Keratinocyte (primary cell): ENCODE results near the gene EVC. TPM values are rescaled to one million over a fixed set of nuclear protein-coding genes. Genes with fewer than 3 reads are reported as not detected.

ENCODE experiments used
- DNase-seq: peaks from one replicate; pipeline ENCODE4 v3.0.0-alpha.2; 2011; ENCODE audit warnings: low read depth, missing footprints, low spot score
- FAIRE-seq: peaks from 2 replicates; lab custom pipeline; 2011; peaks lifted over from hg19 to GRCh38; lab: Jason Lieb, UNC
- H2AFZ ChIP-seq: 2 replicates; pipeline ENCODE4 v1.6.0; 2012; ENCODE audit warnings: low read length, control low read depth, inconsistent platforms; ENCODE audit not compliant: control insufficient read depth
- H3K27ac ChIP-seq: 2 replicates; pipeline ENCODE4 v1.5.1; 2011; ENCODE audit warnings: low read length; ENCODE audit not compliant: control insufficient read depth, insufficient read depth
- H3K27me3 ChIP-seq: 3 replicates; pipeline ENCODE4 v1.6.0; 2011; ENCODE audit warnings: low read length; ENCODE audit not compliant: control insufficient read depth, insufficient read depth; ENCODE audit errors: extremely low read depth
- H3K36me3 ChIP-seq, 2 experiments: 2 replicates in 1 of 2; 3 replicates in 1 of 2; pipeline ENCODE4 v1.5.1; 2011; ENCODE audit warnings: low read length in 2 of 2, mild to moderate bottlenecking in 1 of 2; ENCODE audit not compliant: control insufficient read depth in 2 of 2, insufficient read depth in 2 of 2; ENCODE audit errors: extremely low read depth in 1 of 2
- H3K4me1 ChIP-seq: 3 replicates; pipeline ENCODE4 v1.5.1; 2011; ENCODE audit warnings: low read length; ENCODE audit not compliant: control insufficient read depth, insufficient read depth; ENCODE audit errors: extremely low read depth
- H3K4me2 ChIP-seq: 3 replicates; pipeline ENCODE4 v1.6.0; 2011; ENCODE audit warnings: low read depth, low read length; ENCODE audit not compliant: control insufficient read depth, insufficient read depth; ENCODE audit errors: extremely low read depth
- H3K4me3 ChIP-seq, 3 experiments: fragments of 200-600 bp in 1 of 3; sonication (generic) in 1 of 3; 2 replicates in 2 of 3; 3 replicates in 1 of 3; pipeline ENCODE4 v1.5.1; 2011 to 2016; ENCODE audit warnings: low read length in 3 of 3, mild to moderate bottlenecking in 3 of 3, control low read depth in 2 of 3, inconsistent platforms in 1 of 3, low read depth in 1 of 3, mixed read lengths in 1 of 3, mixed run types in 1 of 3, moderate library complexity in 1 of 3; ENCODE audit not compliant: control insufficient read depth in 2 of 3, insufficient read depth in 2 of 3; ENCODE audit errors: extremely low read depth in 1 of 3
- H3K79me2 ChIP-seq: 2 replicates; pipeline ENCODE4 v1.6.0; 2012; ENCODE audit warnings: low read length; ENCODE audit not compliant: control insufficient read depth, insufficient read depth
- H3K9ac ChIP-seq: 3 replicates; pipeline ENCODE4 v1.6.0; 2011; ENCODE audit warnings: low read length; ENCODE audit not compliant: control insufficient read depth, insufficient read depth; ENCODE audit errors: extremely low read depth
- H3K9me1 ChIP-seq: 3 replicates; pipeline ENCODE4 v1.6.0; 2011; ENCODE audit warnings: low read length; ENCODE audit not compliant: control insufficient read depth, insufficient read depth; ENCODE audit errors: extremely low read depth
- H3K9me3 ChIP-seq: 2 replicates; pipeline ENCODE4 v1.5.1; 2012; ENCODE audit warnings: low read depth, low read length; ENCODE audit not compliant: control insufficient read depth
- H4K20me1 ChIP-seq: 3 replicates; pipeline ENCODE4 v1.6.0; 2011; ENCODE audit warnings: low read length; ENCODE audit not compliant: control insufficient read depth, insufficient read depth; ENCODE audit errors: extremely low read depth
- CTCF ChIP-seq, 3 experiments: IDR thresholded peaks in 1 of 3; conservative IDR thresholded peaks in 1 of 3; optimal IDR thresholded peaks in 1 of 3; 2 replicates in 2 of 3; 3 replicates in 1 of 3; pipeline versions ENCODE3 to v1.5.1; 2011; ENCODE audit warnings: low read length in 3 of 3, mild to moderate bottlenecking in 3 of 3, moderate library complexity in 2 of 3, control low read depth in 1 of 3, inconsistent platforms in 1 of 3; ENCODE audit not compliant: insufficient read depth in 2 of 3; ENCODE audit errors: extremely low read depth in 1 of 3
- EZH2 ChIP-seq: IDR thresholded peaks from one replicate; pipeline ENCODE4 v1.6.1; 2012; ENCODE audit warnings: inconsistent platforms, mild to moderate bottlenecking, low read length, moderate library complexity
- dilution Hi-C: fragments of 300-500 bp; cut with MboI; formaldehyde crosslinking; loops from one replicate; pipeline ENCODE4 v1.7.0; 2020; ENCODE audit warnings: low sequenced_read_pairs; ENCODE audit not compliant: extremely low pct_ligation_motif_present
- polyA plus RNA-seq, 5 experiments: library from polyadenylated mRNA; depleted of rRNA in 3 of 5; stranded (reverse) in 3 of 5; stranded (forward) in 1 of 5; unstranded in 1 of 5; fragments of >200 nt; gene quantifications; 1 replicate in 1 of 5; 2 replicates in 3 of 5; 3 replicates in 1 of 5; pipeline versions ENCODE4 v1.2.1 to v1.2.3, GENCODE V29; 2011 to 2012; ENCODE audit warnings: missing spikeins in 2 of 5, low read depth in 1 of 5, low replicate concordance in 1 of 5

The EVC gene
- polyA plus RNA-seq, 1 donor (not counting 4 experiments of a cell fraction or from before 2014, with no cell fraction given) = 7.3 TPM

GRCh38 chr4:5685296-5685695, 25.7 kb upstream of the EVC start:
- dilution Hi-C loops = no loop called here
- FAIRE-seq (no peak), DNase-seq (no peak)
- Histone ChIP-seq H3K27ac (no peak overlapping the region), H3K9me3 (no peaks in the 10 kb centered on the region), H3K79me2 (no peaks in the 10 kb centered on the region), H2AFZ (no peak overlapping the region), H3K9me1 (no peaks in the 10 kb centered on the region), H3K9ac (no peak overlapping the region), H4K20me1 (no peaks in the 10 kb centered on the region), H3K36me3 (peaks cover 27 to 62% of the 10 kb centered on the region in 2 experiments), H3K27me3 (no peaks in the 10 kb centered on the region), H3K4me3 (no peak overlapping the region), H3K4me2 (no peak overlapping the region), H3K4me1 (no peaks in the 10 kb centered on the region)
- TF ChIP-seq EZH2 (no peak), CTCF (optimal IDR thresholded peaks at IDR 0.05 in 1 of 3, IDR thresholded peaks at IDR 0.05 in 1 of 3, conservative IDR thresholded peaks at IDR 0.05 in 1 of 3; ENCODE audit: extremely low read depth in 1 of 3, insufficient read depth in 2 of 3, low read length in 3 of 3) (no peak)

GRCh38 chr4:5686338-5686737, 24.7 kb upstream of the EVC start:
- H3K4me3 ChIP-seq = no peak overlapping the region
- no peak overlapping the region for H3K4me2 ChIP-seq
- no peaks in the 10 kb centered on the region for H3K79me2 ChIP-seq
- H2AFZ ChIP-seq = no peak overlapping the region
- no peaks in the 10 kb centered on the region for H3K4me1 ChIP-seq
- no peaks in the 10 kb centered on the region for H3K27me3 ChIP-seq
- no peak for TF ChIP-seq EZH2
- no peak for TF ChIP-seq CTCF (optimal IDR thresholded peaks at IDR 0.05 in 1 of 3, IDR thresholded peaks at IDR 0.05 in 1 of 3, conservative IDR thresholded peaks at IDR 0.05 in 1 of 3; ENCODE audit: extremely low read depth in 1 of 3, insufficient read depth in 2 of 3, low read length in 3 of 3)
- FAIRE-seq = no peak
- no peaks in the 10 kb centered on the region for H4K20me1 ChIP-seq
- dilution Hi-C loops = no loop called here
- H3K9ac ChIP-seq = no peak overlapping the region
- no peak overlapping the region for H3K27ac ChIP-seq
- no peaks in the 10 kb centered on the region for H3K9me1 ChIP-seq
- no peaks in the 10 kb centered on the region for H3K9me3 ChIP-seq
- DNase-seq = no peak
- peaks cover 29 to 54% of the 10 kb centered on the region in 2 experiments for H3K36me3 ChIP-seq
